Hypothalamus (tissue), 51 donors: ENCODE measurements around the gene CACHD1.

Experiments
- DNase-seq, 51 donors: peaks; one replicate each; lab custom pipeline; 2025; lab: John Stamatoyannopoulos, UW

The CACHD1 gene

DNA sequence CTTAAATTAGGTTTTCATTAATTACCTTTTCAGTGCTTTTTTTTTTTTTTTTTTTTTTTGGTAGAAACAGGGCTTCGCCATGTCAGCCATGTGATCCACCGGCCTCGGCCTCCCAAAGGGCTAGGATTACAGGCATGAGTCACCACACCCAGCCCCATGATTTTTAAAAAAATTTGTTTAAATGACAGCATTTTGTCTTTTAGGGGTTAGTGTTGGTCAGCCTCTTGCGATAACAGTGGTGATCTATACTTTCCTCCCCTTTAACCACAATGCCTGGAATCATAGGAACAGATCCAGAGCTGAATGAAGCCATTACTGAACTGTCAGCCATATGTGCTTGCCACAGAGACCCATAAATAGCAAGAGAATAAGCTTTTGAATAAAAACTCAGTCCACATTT, 73.9 kb downstream of the CACHD1 start:
- DNase-seq, result no peak

DNA sequence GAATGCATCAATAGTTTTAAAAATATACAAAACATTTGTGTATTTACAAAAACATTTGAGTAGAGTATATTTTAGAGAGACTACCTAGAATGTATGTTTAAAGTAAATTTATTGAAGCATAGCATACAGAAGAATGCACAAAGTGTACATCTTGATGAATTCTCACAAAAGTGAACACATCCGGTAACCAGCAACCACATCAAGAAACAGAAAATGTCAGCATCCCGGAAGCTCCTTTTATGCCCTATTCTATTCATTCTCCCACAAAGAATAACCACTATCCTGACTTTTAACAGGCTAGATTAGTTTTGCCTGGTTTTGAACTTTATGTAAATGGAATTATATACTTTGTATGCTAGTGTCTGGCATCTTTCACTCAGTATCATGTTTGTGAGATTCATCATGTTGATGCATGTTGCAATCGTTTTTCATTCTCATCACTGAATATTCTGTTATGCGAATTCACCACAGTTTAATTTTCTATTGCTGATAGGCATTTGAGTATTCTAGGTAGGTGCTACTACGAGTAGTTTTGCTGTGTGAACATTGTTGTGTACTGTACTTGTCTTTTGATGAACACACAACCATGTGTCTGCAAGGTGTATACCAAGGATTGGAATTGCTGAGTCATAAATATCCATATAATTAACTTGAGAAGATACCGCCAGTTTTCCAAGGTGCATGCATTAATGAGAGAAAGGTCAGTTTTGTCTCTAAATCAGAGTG, 75.4 kb downstream of the CACHD1 start:
- no peak for DNase-seq

GRCh38 chr1:64546013-64546412, 76.1 kb downstream of the CACHD1 start:
- DNase-seq, result no peak

- DNase-seq, result no peak
These were observed 79.7 kb downstream of the CACHD1 start for GRCh38 chr1:64549464-64550239.

DNA sequence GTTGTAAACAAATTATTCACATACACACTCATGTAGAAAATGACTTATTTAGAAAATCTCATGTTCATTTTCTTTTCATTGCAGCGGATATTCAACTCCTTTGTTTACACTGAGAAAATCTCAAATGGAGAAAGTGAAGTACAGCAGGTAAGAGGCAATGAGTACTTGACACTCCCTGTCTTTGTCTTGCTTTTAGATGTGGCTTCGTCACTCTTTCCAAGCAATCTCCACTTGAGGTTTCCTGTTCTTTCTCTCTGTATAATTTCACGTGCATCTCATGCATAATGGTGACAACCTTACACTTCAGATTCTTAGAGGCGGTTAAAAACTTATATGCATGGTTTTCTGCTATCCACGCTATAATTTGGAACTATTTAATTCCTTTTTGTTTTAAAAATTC, 80.6 kb downstream of the CACHD1 start:
- no peak for DNase-seq

- DNase-seq, result no peak
These were observed 81.1 kb downstream of the CACHD1 start for GRCh38 chr1:64550946-64551605.

- DNase-seq, result no peak
These were observed 83.4 kb downstream of the CACHD1 start for GRCh38 chr1:64553285-64553684.

GRCh38 chr1:64555947-64556346, 86.0 kb downstream of the CACHD1 start:
- no peak for DNase-seq

DNA sequence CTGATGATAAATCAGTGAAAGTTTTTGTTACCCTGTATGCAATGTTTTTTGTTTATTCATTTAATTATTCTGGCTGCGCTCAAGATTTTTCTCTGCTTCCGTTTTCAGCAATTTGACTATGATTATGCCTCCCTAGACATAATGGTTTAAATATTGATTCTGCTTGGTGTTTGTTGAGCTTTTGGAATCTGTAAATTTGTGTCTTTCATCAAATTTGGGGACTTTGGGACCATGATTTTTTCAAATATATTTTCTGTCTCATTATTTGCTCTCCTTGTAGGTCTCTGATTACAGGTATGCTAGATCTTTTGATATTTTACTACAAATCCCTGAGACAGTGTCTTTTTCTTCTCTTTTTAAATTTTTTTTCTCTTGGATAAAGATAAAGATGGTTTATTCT, 92.1 kb downstream of the CACHD1 start:
- no peak for DNase-seq

GRCh38 chr1:64563958-64564565, 94.1 kb downstream of the CACHD1 start:
- no peak for DNase-seq

GRCh38 chr1:64564891-64565290, 95.0 kb downstream of the CACHD1 start:
- DNase-seq, result no peak

DNA sequence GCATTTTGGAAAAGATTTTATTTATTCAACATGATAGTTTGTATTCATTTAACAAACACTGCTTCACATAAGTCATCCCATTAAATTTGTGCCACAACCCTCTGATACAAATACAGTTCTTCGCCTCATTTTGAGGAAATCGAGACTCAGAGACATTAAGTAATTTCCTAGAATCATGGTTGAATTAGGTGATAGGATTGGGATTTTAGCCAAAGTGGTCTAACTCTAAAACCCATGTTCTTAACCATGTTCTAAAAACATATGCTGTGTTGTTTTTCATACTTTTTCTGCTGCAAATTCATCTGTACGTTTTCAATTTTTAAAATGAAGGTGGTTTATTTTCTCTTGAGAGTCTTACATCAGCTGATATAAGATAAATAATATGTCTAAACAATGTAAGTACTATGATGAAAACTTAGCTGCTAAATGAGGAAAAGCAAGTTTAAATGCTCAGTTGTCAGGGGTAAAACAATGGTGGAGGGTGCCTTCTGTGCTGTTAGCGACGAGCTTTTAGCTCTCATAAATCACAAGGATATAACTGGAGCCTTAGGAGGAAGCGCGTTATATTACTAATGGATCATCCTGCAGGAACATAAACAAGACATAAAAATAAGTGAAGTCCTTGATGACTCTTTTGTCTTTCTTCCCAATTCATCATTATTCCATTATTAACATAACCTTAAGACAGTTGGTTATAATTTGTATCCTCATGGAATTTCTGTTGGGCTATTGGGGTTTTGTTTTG, 97.7 kb downstream of the CACHD1 start:
- DNase-seq, result no peak

DNA sequence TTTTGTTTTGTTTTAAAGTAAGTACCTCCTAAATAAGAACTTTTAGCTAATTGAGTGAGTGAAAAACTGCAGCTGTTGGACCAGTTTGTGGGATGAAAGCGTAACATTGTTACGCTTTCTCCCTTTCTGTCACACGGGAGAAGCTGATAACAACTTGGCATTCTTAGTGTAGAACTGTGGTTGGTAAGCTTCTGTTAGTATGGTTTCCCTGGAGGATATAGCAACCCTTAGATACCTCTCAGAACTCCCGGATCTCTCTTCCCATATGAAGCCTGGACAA, 98.2 kb downstream of the CACHD1 start:
- no peak for DNase-seq

GRCh38 chr1:64569411-64569810, 99.5 kb downstream of the CACHD1 start:
- no peak for DNase-seq

GRCh38 chr1:64570267-64570855, 100.4 kb downstream of the CACHD1 start:
- no peak for DNase-seq

GRCh38 chr1:64572222-64572900, 102.4 kb downstream of the CACHD1 start:
- no peak for DNase-seq

DNA sequence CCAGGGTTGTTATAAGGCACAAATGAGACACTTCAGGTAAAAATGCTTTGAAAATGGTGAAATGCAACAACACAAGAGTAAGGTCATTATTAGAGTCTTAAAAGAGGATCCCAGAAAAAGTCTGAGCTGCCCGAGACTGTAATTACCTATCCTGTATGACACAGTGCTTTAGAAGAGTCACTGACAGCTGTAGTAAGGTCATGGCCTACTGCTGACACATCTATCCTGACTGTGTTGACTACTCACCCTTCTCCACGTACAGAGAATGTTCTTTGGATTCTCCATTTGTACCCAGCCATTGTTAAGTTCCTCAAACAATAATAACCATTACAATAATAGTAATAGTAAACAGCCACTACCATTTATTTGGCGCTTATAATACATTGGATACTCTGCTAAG, 104.4 kb downstream of the CACHD1 start:
- DNase-seq, result no peak

- peak in 1 of 51 donors; percentile 12 for DNase-seq
These were observed 106.2 kb downstream of the CACHD1 start for GRCh38 chr1:64575881-64576676.
